Stimulated activated effector memory CD8-positive, alpha-beta T cell treated with anti-CD3 and anti-CD28 coated beads, Interleukin-12 subunit alpha, Interleukin-12 subunit beta, amount 100 ng/mL, for 72 hours (primary cell): ENCODE data around the gene SORBS1.

Source experiments
- ATAC-seq: fragments of 150-1000 bp; cut with Tn5 transposase; 2 replicates; pipeline ENCODE4 v1.10.0; 2021
- DNase-seq, 2 donors: peaks; one replicate each; pipeline ENCODE4 v3.0.0; 2021 to 2022; ENCODE audit warnings: low spot score in 2 of 2
- H3K27ac Mint-ChIP-seq: one replicate; pipeline ENCODE4 v1.8.0; 2022; ENCODE audit warnings: mild to moderate bottlenecking, mixed read lengths
- H3K36me3 Mint-ChIP-seq: one replicate; pipeline ENCODE4 v1.8.0; 2022; ENCODE audit warnings: mild to moderate bottlenecking, mixed read lengths
- H3K4me1 Mint-ChIP-seq: one replicate; pipeline ENCODE4 v1.8.0; 2022; ENCODE audit warnings: mixed read lengths
- H3K4me3 Mint-ChIP-seq: one replicate; pipeline ENCODE4 v1.8.0; 2022; ENCODE audit warnings: mild to moderate bottlenecking, mixed read lengths
- H3K9me3 Mint-ChIP-seq: one replicate; pipeline ENCODE4 v1.8.0; 2022; ENCODE audit warnings: mixed read lengths

The SORBS1 gene

DNA sequence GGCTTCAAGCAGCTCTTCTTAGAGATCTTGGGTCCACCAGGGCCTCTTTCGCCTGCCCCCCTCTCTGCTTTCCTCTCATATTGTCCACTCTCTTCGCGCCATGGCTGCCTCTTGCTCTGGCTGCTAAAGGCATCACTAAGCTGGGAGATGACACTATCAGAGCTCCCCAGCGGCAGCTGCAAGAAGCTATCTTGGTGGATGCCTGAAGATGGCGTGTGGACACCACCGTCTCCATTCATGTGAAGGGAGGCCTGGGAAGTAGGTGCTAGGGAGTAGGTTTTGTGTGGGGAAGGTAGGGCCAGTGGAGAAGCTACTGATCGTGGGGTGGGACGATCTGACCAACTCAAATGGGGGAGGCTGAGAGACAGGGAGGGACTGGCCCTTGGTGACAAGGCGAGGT is 224.5 kb downstream of the SORBS1 start:
- Mint-ChIP-seq H3K36me3 (no peaks in the 10 kb centered on the region), H3K9me3 (no peaks in the 10 kb centered on the region), H3K27ac (no peak overlapping the region), H3K4me3 (no peak overlapping the region), H3K4me1 (no peaks in the 10 kb centered on the region)
- DNase-seq (no peak), ATAC-seq (no peak)

DNA sequence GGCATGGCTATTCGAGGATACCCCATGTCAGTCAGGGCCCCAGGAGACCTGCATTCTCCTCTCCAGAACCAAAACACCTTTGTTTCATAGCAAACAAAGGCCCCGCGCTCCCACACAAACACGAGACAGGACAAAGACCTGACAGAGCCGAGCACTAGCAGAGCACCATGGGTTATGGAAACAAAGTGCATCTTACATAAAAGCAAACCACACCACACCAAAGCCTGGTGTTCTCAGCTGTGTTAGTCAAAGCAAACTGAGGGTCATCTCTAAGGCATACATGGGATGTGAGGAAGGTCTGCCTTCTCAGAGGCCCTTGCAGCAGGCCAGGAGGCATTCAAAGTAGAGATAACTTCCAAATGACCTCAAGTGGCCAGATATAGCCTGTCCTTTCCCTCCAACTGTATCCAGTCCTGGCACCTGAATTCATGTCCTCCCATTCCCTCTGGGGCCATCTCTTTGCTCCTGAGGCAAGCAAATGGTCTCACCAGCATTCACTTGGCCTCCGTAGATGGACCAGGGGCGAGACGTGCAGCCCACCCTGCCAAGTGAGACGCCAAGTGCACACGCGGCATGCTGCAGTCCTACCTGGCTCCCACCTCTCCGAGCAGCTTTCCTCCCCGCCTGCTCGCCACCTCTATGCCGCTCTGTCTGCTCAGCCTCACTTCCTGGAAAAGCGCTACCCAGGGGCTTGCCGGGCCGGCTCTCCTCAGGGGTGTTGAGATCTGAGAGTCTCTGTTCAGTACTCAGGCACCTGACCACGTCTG is 225.1 kb downstream of the SORBS1 start:
- no peak for DNase-seq
- H3K36me3 Mint-ChIP-seq: no peaks in the 10 kb centered on the region
- no peak for ATAC-seq
- H3K9me3 Mint-ChIP-seq: no peaks in the 10 kb centered on the region
- no peaks in the 10 kb centered on the region for H3K4me1 Mint-ChIP-seq
- no peak overlapping the region for H3K4me3 Mint-ChIP-seq
- no peak overlapping the region for H3K27ac Mint-ChIP-seq

DNA sequence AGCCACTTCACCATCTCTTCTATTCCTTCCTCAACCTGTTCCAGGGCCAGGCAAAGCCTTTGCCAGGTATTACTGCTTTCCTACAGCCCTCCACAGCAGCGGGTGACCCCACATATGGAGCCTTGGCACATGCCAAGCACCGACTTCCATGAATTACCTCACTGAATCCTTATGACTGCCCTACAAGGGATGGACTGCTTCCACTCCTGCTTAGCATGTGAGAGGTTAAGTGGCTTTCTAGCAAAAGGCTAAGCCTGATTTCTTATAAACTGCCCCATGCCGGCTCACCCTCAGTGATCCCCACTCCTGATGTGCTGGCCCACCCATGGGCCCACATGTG is 226.4 kb downstream of the SORBS1 start:
- no peaks in the 10 kb centered on the region for H3K9me3 Mint-ChIP-seq
- H3K4me3 Mint-ChIP-seq: no peak overlapping the region
- no peaks in the 10 kb centered on the region for H3K4me1 Mint-ChIP-seq
- no peak overlapping the region for H3K27ac Mint-ChIP-seq
- no peak for ATAC-seq
- DNase-seq: no peak
- no peaks in the 10 kb centered on the region for H3K36me3 Mint-ChIP-seq

DNA sequence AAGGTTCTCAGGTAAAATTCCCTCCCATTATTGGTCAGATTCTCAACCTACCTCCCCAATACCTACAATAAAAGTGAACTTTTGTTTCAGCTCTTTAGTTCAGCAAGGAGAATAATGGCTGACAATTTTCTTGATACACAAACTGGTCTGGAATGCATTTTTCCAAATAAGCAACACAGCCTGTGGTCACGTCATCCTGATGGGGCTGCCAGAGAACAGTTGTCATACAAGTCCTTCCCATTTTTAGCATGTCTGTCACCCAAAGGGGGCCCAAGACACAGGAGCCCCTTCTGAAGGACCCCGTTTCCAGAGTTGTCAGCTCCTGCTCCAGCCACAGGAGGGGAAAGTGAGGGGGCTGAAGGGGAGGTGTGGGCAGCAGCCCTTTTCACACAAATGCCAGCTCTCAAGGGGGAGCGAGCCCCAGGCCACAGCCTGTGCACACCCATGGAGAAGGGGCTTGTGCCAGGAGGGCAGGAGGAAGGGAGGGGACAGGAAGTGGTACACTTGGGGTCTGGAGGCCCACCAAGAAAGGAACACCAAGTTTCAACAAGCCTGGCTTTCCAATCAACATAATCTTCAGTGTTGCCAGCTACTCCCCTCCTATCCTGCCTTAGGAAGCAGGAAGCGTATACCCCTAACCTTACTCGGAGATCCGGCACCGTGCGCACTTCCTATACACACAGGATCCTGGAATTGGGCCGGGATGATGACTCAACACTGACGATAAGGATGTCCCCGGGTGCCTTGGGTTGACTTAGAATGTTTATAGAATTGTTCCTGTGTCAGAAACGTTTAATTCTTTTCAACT is 227.0 kb downstream of the SORBS1 start:
- H3K9me3 Mint-ChIP-seq: no peaks in the 10 kb centered on the region
- H3K27ac Mint-ChIP-seq: no peak overlapping the region
- no peak for DNase-seq
- H3K4me3 Mint-ChIP-seq: no peak overlapping the region
- H3K4me1 Mint-ChIP-seq: no peaks in the 10 kb centered on the region
- ATAC-seq: no peak
- no peaks in the 10 kb centered on the region for H3K36me3 Mint-ChIP-seq

DNA sequence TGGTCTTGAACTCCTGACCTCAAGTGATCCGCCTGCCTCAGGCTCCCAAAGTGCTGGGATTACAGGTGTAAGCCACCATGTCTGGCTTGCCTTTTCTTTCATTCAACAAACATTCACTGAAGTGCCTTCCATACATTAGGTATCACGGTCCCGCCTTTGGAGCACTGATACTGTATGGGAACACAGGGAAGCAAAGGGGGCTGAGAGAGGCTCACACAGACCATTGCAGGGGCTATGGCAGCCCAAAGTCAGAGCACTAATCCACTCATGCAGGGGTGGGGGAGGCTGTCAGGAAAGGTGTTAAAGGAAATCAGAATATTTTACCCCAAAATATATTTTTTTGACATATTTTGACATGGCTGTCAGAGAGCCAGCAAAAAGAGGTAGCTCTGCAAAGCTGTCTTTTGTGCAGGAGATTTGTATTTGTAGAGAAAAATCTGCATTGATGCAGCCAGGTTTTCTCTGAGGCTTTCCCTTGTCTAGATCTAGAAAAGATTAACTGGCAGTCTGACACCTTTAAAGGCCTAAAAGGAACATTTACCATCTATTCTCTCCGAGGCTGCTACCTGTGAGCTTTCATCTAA is 228.4 kb downstream of the SORBS1 start:
- H3K4me3 Mint-ChIP-seq: no peak overlapping the region
- no peak for DNase-seq
- no peak for ATAC-seq
- no peaks in the 10 kb centered on the region for H3K4me1 Mint-ChIP-seq
- H3K27ac Mint-ChIP-seq: no peak overlapping the region
- H3K9me3 Mint-ChIP-seq: no peaks in the 10 kb centered on the region
- H3K36me3 Mint-ChIP-seq: no peaks in the 10 kb centered on the region

DNA sequence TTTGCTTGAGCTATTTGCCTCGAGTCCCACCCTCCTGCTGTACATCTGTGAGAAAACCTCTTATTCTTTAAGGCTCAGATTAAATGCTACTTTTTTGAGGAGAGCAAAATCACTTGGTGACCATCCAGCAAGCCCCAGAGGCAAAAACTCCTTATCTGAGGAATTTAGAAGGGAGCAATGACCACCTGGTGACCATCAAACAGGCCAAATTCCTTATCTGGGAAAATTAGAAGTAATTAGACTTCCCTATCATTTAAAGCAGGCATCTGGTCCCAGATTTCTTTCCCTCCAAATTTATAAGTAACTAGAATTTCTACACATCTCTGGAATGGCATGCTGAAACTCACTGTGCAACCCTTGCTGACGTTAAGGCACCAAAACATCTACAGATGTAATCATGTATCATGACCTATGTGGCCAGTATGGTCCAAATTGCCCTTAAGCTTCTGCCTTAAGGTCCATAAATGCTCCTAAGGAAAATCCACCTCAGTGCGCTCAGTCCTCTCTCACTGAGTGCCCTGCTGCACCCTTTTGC is 229.5 kb downstream of the SORBS1 start:
- Mint-ChIP-seq H3K4me1 (no peaks in the 10 kb centered on the region), H3K4me3 (no peak overlapping the region), H3K27ac (no peak overlapping the region), H3K9me3 (no peaks in the 10 kb centered on the region), H3K36me3 (no peaks in the 10 kb centered on the region)
- DNase-seq: no peak
- ATAC-seq: no peak

DNA sequence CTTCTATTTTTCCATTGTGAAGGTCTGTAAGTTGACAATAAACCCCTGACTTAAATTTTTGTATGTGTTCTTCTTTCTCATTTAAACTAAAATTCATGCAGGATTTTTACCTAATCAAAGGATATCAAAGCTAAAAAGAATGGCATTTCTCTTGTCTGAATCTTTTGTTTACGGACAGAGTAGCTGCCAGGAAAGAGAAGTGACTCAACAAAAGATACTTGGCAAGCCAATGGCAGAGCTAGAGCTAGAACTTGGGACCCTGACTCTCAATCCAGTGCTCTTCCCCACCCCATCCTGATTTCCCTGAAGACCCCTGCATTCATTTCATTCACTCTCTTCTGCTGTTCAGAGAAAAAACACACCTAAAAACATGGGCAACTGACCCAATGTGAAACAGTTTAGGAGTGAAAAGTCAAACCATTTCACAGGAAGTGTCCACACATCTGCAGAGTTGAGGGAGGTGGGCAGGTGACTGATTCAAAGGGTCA is 230.2 kb downstream of the SORBS1 start:
- DNase-seq: no peak
- no peak overlapping the region for H3K4me3 Mint-ChIP-seq
- no peaks in the 10 kb centered on the region for H3K9me3 Mint-ChIP-seq
- H3K36me3 Mint-ChIP-seq: no peaks in the 10 kb centered on the region
- no peaks in the 10 kb centered on the region for H3K4me1 Mint-ChIP-seq
- ATAC-seq: no peak
- H3K27ac Mint-ChIP-seq: no peak overlapping the region

DNA sequence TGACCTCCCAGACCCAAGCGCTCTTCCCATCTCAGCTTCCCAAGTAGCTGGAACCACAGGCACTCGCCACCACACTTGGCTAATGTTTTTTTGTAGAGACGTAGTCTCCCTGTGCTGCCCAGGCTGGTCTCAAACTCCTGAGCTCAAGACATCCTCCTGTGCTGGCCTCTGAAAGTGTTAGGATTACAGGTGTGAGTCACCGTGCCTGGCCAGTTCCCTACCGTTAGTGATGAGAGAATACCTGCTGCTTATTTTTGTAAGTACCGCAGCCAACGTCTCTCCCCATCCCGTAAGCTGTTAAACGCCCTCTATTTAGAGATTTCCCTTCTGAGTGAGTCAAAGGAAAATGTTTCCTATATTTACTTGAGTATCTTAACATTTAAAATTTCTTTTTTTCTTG is 231.9 kb downstream of the SORBS1 start:
- H3K9me3 Mint-ChIP-seq: no peaks in the 10 kb centered on the region
- DNase-seq: no peak
- ATAC-seq: no peak

DNA sequence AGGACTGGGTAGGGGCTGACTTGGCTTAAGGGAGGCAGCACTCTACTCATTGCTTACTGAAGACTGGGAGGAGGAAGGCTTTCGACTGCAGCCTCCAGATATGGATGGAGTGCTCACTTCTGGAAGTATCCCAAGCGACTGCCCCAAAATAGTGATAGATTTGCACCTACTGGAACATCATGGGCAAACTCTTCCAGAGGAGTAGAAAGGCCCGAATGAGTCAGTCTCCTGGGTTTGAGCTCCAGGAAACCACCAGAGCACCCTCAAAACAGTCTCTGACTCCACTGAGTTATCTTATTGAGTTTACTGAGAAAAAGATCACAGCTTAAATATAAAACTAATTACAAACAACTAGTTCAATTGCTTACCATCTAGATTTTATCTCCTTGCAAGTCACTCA is 233.2 kb downstream of the SORBS1 start:
- Mint-ChIP-seq H3K9me3 (no peaks in the 10 kb centered on the region), H3K4me1 (no peaks in the 10 kb centered on the region), H3K27ac (no peak overlapping the region), H3K4me3 (no peak overlapping the region), H3K36me3 (no peaks in the 10 kb centered on the region)
- DNase-seq: no peak
- ATAC-seq: no peak

More for the DNA sequence above, 231.9 kb downstream of the SORBS1 start:
- no peaks in the 10 kb centered on the region for H3K4me1 Mint-ChIP-seq
- H3K36me3 Mint-ChIP-seq: no peaks in the 10 kb centered on the region
- no peak overlapping the region for H3K27ac Mint-ChIP-seq
- H3K4me3 Mint-ChIP-seq: no peak overlapping the region

DNA sequence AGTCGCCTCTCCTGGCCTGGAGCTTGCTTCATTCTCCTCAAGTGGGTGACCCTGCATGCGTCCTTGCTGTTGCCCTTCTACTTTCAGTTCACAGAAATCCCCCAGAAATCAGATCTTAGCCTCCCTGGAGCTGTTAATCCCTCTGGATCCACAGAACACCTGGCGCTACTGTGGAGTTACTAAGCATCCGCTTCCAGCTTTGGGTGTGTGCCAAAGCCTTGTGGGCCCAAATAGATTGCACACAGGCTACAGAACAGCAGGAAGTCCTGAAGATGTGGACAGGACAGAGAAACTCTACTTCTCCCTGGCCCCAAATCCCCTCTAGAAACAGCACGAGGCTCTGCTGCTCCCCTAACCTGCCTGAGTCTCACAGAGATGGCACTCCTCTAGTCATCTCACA is 233.8 kb downstream of the SORBS1 start:
- no peaks in the 10 kb centered on the region for H3K9me3 Mint-ChIP-seq
- DNase-seq (no peak), ATAC-seq (no peak)
- H3K4me1 Mint-ChIP-seq: no peaks in the 10 kb centered on the region
- no peaks in the 10 kb centered on the region for H3K36me3 Mint-ChIP-seq
- H3K4me3 Mint-ChIP-seq: no peak overlapping the region
- H3K27ac Mint-ChIP-seq: no peak overlapping the region

DNA sequence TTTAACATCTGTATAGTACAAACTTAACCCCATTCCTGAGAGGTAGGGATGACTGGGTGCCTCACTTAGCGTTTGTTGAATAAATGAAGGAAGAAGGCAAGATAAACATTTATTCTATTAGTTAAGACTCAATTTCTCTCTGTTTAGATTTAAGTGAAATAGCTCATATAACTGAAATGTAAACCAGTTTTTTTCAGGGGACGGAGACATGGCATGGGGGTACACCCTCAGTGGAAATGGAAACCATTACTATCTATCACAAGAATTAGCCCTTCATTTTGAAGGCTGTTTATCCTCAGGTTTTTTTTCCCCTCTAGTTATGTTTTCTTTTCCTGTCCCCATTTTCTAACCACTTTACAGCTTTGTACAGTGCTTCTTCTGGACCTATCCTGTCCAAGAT is 234.8 kb downstream of the SORBS1 start:
- DNase-seq (no peak), ATAC-seq (no peak)
- Mint-ChIP-seq H3K4me1 (no peaks in the 10 kb centered on the region), H3K27ac (no peak overlapping the region), H3K36me3 (no peaks in the 10 kb centered on the region), H3K4me3 (no peak overlapping the region), H3K9me3 (no peaks in the 10 kb centered on the region)

DNA sequence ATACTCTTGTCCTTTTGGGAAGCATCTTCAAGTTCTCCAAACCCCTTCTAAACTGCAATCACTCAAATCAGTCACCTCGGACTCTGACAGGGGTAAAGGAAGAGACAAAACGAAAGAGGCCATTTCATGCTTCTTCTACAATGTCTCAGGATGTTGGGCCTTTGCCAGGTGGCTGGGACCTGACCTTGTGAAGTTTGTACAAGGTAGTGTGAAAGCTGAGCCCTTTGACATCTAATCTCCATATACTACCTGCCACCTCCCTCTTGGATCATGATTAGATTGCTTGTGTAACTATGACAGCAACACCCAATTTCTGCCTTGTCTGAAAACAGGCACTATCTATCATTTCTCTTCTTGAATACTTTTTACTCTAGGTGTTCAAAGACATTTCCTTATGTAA is 235.3 kb downstream of the SORBS1 start:
- H3K27ac Mint-ChIP-seq: no peak overlapping the region
- H3K36me3 Mint-ChIP-seq: no peaks in the 10 kb centered on the region
- DNase-seq (no peak), ATAC-seq (no peak)
- no peak overlapping the region for H3K4me3 Mint-ChIP-seq
- no peaks in the 10 kb centered on the region for H3K9me3 Mint-ChIP-seq
- no peaks in the 10 kb centered on the region for H3K4me1 Mint-ChIP-seq

DNA sequence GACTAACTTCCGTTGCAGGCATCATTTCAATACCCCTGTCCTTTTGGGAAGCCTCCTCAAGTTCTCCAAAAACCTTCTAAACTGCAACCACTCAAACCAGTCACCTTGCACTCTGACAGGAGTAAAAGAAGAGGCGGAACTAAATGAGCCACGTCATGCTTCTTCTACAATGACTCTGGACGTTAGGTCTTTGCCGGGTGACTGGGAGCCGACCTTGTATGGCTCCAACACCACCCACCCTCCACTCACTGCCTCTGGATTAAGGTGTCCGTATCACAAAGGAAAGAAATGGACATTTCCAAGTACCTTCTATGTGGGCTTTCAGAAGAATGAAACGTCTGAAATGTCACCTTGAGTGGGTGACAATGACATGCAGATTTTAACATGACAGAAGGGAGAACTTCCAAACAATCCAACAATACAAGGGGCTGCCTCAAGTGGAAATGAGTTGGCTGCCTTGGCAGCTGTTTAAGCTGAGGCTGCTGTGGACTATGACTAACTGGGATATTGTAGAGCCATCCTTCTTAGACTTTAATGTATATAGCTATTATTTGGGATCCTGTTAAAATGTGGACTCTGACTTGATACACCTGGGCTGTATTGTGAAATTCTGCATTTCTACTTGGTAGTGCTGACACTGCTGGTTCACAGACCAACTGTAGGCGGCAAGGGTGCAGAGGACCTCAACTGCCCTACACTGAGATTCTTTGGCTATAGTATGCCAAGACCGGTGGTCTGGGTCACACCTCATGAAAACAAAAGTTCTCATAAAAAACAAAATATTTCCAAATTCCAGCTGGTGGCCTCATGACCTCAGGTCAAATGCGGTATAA is 236.5 kb downstream of the SORBS1 start:
- Mint-ChIP-seq H3K4me1 (no peaks in the 10 kb centered on the region), H3K4me3 (no peak overlapping the region), H3K36me3 (no peaks in the 10 kb centered on the region), H3K9me3 (no peaks in the 10 kb centered on the region), H3K27ac (no peak overlapping the region)
- DNase-seq: no peak
- no peak for ATAC-seq

DNA sequence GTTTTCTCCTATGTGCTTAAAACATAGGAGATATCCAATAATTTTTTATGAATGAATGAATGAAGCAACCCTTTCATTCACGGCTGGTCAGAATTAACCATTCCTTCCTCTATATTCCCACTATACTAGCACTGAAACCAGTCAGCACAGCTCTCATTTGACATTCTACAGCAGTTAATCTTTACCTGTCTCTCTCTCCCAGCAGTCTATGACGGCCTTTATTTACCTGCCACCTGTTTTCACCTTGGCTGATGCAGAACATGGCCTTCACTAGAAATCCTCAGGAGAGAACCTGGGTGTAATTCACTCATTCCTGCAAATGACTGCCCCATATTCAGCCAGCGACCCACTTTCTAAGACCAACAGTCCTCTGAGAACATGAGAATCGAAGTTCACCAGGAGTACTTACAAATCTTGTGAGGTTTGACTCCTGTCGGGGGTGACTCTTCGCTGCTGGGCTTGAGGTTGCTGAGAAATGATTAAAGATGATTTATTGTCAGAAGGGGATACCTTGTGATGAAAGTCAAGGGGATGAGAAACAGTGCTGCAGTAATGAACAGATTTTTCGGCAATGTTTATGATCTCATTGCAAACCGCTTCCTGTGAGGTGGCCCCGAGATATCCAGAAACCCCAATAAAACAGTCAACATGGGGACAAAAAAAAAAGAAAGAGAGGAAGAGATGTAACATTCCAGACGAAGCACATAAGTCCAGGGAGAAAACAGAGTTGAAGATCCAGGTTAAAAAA is 239.4 kb downstream of the SORBS1 start:
- no peak for DNase-seq
- Mint-ChIP-seq H3K36me3 (no peaks in the 10 kb centered on the region), H3K27ac (no peak overlapping the region), H3K9me3 (no peaks in the 10 kb centered on the region), H3K4me3 (no peak overlapping the region), H3K4me1 (no peaks in the 10 kb centered on the region)
- ATAC-seq: no peak
